Activated CD4-positive, alpha-beta T cell treated with anti-CD3 and anti-CD28 coated beads, Interleukin-2, Interleukin-4, amounts not matched to agents 100 ng/mL and 50 ng/mL, durations not matched to agents 16 hours and 8 hours (primary cell): Measurements from ENCODE around the gene PPDPF.

Experiments
- DNase-seq: peaks from one replicate; pipeline ENCODE4 v3.0.0-alpha.2; 2020; ENCODE audit warnings: low spot score

The PPDPF gene

DNA sequence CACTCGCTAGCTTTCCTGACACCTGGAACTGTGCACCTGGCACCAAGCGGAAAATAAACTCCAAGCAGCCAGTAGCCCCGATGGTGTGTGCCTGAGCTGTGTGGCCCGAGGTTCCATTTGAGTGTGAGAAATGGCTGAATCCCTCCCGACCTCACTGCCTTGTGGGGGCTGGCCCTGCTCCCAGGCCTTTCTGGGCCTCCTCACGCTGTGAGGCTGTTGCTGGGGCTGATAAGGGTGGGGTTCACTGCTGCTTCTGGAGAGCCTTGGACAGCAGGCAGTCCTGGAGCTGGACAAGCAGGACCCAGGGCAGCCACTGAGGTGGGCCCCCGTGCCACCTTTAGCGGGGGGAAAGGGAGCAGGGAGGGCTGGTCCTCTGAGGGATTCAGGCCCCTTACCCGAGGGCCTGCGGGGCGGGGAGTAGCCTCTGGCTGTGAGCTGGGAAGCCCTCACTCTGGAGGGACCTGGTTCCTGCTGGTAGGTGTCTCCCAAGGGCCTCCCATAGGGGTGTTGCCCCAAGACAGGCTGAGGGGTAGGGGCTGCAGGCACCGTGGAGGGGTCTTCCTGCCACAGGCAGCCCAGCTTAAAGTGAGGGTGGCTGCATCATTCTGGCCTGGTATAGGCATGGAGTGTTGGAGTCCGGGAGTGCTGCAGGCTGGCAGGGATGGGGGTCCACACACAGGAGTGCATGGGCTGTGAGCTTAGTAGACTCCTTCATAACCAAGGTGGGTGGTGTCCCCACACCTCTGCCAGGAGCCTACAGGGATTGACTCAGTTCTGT is 1.7 kb downstream of the PPDPF start:
- no peak for DNase-seq

DNA sequence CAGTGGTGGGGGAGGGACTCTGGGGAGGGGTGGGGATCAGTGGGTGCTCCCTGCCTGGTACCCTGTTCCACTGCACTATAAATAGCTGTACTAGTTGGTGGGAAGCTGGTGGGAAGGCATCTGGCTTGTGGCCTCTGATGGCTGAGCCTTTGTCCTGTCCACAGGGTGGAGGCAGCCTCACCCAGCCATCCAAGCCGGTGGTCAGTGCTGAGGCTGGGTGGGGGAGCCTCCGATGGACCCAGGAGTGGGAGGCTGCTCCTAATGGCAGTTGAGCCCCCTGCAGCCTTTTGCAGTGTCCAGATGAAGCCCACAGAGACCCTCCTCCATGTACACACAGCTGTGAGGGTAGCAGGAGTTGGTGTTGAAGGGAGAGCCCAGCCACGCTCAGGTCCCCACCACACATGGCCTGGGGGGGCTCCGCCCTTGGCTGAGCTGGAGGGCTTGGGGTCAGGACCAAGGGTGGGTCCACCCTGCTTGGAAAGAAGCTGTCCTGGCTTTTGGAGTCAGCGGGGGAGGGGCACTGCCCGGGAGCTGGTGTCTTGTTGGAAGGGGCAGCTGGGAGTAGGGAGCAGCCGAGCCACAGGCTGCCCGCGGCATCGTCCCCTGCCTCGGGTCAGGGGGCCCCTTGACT is 2.5 kb downstream of the PPDPF start:
- DNase-seq: no peak

DNA sequence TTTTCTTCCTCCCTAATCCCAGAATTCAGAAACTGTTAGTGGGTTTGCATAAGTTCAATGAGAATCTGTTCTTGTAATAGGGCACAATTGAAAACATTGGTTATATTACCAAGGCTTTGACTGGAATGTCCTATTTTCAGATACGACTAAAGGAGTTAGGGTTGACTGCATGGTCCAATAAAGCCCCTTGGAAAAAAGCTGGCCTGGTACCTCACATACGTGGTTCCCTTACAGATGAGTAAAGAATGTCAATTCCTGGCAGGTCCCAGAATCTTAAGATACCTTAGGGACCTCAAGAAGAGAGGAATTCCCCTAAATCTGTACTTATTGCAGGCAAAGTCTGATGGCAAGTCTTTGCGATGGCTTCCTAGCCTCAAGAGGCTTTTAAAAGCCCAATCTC is 4.6 kb downstream of the PPDPF start:
- no peak for DNase-seq

DNA sequence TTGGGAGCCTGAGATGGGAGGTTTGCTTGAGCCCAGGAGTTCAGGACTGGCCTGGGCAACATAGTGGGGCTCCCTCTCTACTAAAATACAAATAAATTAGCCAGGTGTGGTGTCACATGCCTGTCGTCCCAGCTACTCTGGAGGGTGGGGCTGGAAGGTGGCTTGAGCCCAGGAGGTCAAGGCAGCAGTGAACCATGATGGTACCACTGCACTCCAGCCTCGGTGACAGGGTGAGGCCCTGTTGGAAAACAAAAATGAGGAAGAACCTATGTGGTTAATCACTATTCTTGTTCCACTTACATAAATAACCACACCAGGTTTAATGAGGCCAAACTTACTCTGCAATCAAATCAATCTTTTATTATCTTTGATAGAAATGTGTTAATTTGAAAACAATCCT is 5.4 kb downstream of the PPDPF start:
- no peak for DNase-seq

DNA sequence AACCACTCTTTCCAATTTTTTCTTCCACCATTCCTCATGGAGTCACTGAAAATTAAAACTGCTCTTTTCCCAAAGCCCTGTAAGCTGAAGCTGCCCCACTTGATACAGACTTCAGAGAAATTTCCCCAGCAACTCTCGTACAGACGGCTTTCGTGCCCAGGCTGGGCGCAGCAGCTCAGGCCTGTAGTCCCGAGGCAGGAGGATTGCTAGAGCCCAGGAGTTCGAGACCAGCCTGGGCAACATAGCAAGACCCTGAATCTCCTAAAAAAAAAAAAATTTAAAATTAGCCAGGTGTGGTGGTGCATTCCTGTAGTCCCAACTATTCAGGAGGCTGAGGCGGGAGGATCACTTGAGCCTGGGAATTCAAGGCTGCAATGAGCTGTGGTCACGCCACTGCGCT is 6.6 kb downstream of the PPDPF start:
- DNase-seq: no peak

DNA sequence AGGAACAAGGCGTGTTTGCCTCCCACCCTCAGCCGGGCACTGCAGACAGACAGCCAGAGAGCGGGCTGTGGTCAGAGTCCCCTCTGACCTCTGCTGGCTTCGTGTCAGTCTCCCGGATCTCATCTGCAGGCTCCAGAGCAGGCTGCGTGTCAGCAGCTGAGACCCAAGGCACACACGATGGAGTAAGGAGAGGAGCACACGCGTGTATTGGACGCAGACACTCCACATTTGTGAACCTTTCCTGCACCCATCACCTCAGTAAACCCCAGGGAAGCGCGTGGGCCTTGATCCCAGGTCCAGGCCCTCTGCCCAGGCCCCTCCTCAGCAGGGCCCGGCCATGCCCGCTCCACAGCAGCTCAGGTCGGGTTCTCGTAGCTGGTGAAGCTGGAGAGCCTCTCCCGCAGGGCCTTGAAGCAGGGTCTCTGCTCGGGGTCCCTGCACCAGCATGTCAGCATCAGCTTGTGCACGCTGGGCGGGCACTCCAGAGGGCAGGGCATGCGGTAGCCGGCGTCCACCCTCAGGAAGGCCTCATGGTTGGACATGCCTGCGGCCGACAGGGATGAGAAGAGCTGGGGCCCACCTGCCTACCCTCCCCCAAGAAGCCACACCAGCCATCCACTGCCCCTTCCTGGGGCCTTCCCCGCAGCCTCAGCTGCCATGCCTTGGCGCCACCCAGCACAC is 8.8 kb downstream of the PPDPF start:
- DNase-seq: no peak

DNA sequence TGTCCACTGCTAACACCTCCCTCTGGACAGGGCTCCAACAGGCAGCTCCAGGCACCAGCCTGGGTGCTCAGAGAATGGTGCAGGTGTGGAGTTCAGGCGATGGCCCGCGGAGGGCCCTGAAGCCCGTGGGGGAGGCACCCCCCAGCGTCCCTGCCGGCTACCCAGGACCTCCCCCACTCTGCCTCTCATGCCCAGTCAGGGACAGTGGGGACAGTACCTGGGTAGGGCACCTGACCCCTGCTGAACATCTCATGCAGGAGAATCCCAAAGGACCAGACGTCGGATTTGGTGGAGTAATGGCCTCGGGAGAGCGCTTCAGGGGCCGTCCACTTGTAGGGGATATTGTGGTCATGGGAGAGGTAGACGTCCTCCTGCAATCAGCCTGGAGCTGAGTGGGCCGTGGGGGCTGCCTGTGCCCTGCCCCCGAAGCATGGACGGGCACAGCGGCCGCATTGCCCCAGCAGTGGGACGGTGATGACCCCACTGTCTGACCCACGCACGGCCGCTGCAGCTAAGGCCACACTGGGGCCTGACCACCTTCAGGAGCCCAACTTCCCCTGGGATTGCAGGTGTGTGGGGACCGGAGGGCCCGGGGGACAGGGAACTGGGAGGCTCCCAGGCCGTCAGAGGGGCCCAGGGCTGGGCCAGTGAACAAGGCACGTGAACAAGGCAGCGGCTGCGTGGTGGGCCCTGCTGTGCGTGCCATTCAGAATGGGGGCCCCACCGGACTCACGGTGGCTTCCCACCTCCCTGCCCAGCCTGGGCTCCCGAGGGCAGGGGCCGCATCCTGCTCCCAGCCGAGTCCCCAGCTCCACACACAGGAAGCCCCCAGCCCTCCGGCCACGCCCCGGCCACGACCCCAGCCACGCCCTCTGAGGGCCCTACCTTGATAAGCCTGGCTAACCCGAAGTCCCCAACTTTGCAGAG is 9.6 kb downstream of the PPDPF start:
- no peak for DNase-seq

DNA sequence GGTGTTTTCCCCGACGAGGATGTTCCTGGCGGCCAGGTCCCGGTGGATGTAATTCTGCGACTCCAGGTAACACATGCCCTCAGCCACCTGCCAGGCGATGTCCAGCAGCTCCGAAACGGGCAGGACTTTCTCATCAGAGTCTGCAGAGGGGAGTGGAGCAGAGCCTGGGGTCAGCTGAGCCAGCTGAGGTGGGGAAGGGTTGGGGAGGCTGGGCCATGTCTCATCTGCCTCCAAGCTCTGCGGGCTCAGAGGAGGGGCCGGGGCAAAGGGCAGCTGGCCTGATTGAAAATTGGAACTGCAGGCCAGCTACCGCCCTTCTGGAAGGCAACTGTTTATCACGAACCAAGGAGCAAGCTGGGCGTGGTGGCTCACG is 10.2 kb downstream of the PPDPF start:
- DNase-seq: no peak

DNA sequence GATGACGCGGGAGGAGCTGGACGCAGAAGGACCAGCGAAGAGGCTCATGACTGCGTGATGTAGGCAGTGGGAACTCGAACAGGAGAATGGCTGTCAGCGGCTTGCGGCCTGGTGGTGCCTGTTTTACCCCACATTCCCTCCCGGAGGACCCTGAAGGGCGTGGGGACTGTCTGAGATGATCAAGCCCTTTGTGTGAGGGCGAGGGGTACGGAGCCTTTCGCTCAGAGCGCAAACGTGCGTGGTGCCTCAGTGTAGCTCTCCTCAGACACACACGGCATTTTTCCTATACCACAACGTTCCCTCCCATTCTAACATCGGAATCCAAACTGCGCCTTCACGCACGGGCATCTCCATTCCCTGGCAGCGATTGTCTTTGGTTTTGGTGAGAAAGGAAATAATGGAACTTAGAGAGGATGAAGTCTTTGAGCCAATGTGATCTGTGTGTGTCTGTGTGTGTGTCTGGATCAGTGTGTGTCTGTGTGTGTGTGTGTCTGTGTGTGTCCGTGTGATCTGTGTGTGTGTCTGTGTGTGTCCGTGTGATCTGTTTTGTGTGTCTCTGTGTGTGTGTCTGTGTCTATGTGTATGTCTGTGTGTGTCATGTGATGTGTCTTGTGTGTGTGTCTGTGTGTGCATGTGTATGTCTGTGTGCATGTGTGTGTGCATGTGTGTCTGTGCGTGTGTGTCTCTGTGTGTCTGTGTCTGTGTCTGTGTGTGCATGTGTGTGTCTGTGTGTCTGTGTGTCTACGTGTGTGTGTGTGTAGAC is 11.3 kb downstream of the PPDPF start:
- no peak for DNase-seq

DNA sequence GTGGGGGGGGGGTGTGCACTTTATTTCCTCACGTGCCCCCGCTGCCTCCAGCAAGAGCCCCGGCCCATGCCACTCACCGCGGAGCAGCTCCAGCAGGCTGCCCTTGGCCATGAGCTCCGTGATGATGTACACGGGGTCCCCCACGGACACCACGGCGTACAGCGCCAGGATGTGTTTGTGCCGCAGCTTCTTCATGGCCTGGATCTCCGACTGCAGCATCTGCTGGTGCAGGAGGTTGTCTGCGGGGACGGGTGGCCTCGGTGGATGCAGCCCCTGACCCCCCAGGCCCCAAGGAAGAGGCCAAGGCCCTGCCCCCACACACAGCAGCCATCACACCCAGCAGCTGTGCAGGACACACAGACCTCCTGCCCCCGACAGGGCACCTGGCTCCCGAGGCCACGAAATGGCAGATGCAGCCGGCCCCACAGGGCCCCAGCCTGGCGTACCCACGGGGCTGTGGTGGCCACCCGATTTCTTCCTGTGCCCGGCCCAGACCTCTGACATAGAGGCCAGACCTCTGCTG is 11.9 kb downstream of the PPDPF start:
- DNase-seq: no peak

DNA sequence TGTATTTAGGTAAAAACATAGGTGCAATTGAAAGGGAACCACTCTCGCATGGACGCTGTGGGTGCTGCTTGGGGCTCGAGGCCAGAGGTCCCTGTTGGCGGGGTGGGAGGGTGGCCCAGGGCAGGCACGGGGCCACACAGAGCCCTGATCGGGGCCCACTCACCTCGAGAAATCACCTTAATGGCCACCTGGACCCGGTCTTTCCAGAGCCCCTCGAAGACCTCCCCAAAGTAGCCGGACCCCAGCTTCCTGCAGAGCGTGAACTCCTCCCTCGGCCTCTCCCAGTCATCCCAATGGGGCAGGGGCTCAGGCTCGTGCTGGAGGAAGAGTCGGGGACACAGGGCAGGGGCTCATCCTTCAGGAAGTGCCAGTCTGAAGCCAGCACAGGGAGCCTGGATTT is 12.8 kb downstream of the PPDPF start:
- no peak for DNase-seq

DNA sequence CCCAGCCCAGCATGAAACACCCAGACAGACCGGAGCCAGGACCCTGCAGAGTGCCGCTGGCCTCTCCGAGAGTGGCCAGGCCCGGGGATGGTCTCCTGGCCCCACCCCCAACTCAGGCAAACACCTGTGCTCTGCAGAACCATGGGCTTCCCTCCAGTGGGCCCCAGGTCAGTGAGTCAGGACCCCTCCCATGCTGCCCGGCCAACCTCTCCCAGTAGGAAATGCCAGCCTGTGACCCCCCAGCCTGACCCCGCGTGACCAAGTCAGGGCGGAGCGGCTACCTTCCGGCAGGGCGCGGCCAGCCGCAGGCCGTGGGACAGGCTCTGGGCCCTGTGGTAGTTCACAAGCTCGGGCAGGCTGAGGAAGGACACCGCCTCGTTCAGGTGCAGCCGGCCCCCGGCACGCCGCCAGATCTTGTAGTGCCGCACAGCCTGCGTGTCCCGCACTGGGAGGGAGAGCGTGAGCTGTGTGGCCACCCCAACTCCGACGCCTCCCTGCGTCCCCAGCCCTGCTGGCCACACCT is 13.4 kb downstream of the PPDPF start:
- no peak for DNase-seq

DNA sequence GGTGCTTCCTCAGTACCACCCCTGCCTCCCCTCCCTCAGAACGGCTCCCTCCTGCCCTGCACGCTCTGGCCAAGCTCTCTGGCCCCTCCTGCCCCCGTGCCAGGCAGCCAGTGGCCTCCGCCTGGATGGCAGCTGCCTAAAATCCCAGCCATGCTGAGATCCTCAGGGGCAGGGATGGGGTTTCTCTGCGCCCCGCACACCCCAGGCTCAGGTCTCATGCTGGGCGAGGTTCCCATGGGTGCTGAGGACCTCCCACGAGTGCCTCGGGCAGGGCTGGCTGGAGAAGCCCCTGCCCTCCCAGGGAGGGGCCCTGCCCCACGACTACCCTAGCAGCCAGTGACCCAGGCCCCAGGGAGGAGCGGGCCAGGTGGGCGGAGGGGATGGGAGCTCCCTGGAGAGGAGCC is 13.9 kb downstream of the PPDPF start:
- no peak for DNase-seq

DNA sequence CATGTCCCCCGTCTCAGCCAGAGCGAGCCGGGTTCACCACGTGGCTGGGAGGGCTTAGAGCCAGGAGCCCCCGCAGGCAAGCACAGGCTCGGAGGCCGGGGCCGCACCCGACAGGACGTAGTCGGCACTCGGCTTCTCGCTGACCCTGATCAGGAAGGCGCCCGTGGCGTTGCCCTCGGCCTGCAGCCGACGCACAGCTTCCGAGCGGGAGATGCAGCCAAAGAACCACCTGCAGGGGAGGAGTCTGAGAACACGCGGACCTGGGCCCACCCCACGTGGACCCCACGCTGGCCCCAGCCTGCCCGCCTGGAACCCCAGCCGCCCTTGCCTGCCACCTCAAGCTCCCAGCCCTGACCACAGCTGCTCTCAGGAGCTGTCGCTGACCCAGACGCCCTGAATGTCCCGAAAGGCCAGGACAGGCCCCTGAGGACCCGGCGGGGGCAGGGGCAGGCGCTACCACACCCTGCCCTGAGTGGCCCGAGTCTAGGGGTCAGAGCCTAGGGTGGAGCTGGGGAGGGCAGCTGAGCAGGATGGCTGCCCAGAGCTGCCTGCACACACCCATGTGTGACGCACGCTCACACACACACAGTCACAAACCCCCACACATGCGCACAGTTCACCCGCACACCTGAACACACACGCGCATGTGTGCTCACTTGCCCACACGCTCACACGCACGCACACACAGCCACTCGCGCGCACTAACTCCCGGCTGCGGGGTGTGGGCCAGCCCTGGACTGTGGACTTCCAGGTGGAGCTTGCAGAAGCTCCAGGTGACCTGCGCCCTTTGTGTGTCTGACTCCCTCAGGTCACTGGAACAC is 14.5 kb downstream of the PPDPF start:
- no peak for DNase-seq

DNA sequence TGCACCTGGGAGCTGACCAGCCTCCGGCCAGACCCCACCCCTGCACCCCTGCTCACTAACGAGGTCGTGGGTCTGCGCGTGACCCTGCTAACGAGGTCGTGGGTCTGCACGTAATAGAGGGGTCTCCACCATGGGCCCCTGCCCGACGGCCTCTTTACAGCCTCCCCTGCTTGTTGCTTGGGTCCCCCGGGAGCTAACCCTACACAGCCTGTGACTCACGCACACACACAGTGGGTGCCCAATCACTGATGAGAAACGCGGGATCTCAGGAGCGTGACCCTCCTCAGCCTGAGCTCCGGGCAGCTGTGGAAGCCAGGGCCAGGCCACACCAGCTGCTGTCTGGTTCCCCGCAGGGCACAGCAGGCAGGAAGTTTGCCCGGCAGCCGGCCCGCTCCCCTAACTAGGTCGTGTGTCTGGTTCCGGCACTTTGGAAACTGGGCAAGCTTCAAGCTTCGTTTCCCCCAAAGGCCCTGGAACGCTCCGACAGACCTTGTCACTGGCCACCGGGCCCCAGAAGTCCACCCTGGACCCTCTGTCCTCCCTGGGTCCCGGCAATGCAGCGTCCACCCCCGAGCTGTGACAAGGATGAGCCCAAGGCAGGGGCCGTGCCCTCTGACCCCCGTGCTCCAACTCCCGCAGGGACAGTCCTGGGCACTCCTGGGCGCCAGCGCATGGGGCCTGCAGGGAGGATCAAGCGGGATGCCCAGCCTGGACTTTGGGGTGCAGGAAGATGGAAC is 15.8 kb downstream of the PPDPF start:
- no peak for DNase-seq

DNA sequence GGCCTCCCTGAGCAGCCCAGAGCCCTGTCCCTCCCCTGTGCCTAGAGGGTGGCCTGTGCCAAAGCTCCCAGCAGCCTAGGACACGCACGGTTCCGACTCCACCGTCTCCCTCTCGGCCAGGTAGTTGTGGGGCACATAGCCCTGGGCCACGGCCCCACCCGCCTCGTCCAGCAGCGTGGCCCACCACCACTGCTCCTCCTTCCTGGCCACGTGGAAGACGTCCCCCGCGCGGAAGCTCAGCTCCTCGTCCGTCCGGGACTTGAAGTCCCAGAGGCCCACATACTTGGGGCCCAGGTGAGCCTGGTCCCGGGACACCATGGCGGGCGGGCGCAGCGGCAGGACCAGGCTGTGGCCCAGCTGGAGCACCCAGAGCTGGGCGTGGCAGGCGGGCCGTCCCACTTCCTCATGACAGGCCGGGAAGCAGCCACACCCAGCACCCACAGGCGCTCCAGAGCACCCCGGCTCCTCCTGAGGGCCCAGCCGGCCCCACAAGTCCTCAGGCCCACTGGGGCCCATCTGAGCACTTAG is 16.5 kb downstream of the PPDPF start, which contains the start of gene PTK6:
Gene PTK6, minus strand, starts transcription at position 380 of the 528 bp plus-strand sequence. Its CDS starts 62 bp downstream, at position 318.
- DNase-seq: peak; percentile 46

DNA sequence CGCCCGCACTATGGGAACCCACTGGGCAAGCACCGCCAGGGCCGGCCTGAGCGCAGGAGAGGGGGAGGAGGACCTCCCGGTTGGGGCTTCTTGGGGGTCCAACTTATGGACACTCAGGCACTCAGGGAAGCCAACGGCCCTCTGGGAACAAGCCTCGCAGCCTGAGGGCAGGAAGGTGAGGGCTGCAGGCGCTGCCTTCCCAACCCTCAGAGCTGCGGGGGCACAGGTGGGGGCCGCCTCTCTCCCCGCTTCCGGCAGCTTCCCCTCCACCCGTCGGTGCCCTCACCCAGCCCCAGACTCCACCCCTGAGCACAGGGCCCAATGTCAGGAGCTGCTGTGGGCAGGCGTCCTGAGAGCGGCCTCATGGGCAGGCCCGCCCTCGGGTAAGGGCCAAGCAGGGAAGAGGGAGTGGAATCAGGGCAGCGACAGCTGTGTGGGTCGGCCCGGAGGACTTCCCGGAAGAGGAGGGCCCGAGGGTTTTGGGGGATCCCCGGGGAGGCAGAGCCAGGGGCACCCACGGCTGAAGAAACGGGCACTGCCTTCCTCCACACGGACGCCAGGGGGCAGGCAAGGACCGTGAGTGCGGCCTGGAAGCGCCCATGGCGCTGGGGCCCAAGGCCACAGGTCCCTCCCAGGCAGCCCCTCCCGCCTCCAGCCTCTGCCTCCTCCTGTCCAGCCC is 17.1 kb downstream of the PPDPF start:
- DNase-seq: peak; percentile 98
